HG02885 (cell line): ENCODE data around the gene MYO5B.

Source experiments
- ATAC-seq: cut with Tn5 transposase; IDR thresholded peaks from one replicate; pipeline ENCODE4 v1.9.1; 2021; ENCODE audit warnings: mild to moderate bottlenecking; ENCODE audit not compliant: unreplicated experiment, poor library complexity

Gene MYO5B

DNA sequence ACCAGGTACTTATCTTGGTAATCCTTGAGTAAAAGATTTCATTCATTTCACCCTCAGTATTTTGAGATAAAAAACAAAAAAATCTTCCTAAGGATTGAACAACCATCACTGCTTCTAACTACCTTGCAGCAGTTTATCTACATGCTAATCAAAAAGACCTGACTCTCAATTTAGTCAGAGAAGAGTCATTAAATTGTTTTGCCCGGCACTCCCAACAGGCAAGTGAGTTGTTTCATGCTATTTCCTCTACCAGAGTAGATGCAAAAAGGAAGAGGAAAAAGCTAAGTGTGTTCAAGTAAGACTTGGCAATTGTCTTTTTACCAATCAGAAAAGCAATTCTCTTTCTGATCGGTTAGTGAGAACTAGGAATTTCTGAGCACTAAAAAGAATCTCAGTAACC, 39.5 kb downstream of the MYO5B start:
- ATAC-seq: no peak

DNA sequence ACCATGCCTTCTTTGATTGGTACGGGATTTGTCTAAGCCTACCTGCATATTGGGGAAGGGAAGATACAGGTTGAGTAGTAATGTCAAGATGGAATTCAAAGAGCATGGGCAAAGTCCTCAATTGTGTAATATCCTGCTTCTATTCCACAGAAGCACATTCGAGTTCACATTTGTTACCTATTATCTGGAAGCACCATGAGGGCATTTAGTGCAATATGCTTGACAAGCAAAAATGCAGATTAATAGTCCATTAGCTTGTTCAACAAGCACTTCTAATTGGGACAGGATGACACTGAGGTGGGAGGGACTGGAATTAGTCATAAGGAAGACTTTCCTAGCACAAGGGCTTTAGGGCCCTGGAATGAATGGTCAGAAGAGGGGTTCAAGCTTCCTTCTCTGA, 40.5 kb downstream of the MYO5B start:
- no peak for ATAC-seq

DNA sequence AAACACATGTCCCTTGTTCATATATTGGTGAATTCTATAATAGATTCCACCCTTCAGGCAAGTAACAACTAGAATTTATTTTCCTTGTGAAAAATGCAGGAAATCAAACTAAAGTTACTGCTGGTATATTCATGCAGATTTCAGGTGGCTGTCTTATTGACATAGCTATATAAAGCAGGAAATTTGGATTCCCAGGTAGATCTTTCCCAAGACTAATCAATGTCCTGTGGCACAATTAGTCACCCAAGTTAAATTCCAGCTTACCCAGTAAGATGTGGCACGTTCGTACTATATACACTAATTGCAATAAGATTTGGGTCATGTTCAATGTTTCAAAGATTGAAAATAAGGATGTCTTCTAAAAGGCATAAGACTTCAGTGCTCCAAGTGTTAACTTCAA, 42.0 kb downstream of the MYO5B start:
- ATAC-seq: no peak

DNA sequence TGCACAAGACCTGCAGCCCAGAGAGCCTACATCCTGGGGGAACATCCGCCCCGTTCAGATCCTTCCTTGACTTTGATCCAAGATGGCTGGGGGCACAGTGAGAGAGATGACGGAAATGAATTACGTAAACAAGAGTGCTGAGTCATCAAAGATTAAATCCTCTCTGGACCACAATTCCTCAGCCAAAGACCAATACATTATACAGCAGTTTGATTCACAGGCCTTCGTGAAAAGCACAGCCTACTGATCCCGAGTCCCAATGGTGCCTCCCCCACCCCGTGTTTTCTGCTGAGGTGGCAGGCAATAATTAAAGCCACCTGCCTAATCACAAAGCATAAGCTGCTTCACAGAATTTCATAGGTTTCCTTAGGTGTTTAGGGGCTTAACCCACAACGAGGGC, 43.0 kb downstream of the MYO5B start:
- no peak for ATAC-seq

DNA sequence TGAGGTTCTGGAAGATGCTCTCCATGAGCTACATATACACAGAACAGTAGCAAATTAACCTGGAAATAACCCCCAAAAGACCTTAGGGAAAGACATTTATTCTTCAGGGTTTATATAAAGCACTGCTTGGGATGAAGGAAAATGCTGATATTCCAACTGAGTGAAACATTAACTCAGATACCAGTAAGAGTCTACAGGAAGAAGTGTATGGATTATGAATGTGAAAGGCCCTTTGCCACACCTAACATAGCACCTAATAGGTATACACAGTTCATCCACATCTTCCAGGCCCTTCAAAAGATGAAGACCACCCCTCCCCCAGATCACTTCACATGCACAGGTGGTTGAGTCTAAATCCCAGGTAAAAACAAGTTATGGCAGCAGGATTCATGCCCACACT, 50.4 kb downstream of the MYO5B start:
- ATAC-seq: no peak

DNA sequence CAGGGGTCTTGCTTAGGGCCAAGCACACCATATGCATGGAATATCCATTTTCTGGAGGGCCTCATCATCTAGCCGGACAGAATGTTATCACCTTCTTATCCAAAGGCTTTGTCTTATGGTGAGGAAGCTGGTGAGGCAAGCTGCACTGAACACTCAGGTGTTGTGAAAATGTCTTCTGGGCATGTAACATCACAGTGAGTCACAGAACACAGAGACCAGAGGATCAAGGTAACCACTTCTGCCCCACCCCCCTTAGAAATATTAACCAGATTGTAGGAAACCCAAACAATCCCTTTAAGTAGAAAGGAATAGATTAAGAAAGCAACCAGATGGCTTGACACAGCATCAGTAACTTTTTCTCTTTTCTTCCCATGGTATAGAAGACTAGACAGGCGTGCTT, 51.1 kb downstream of the MYO5B start:
- ATAC-seq: no peak

DNA sequence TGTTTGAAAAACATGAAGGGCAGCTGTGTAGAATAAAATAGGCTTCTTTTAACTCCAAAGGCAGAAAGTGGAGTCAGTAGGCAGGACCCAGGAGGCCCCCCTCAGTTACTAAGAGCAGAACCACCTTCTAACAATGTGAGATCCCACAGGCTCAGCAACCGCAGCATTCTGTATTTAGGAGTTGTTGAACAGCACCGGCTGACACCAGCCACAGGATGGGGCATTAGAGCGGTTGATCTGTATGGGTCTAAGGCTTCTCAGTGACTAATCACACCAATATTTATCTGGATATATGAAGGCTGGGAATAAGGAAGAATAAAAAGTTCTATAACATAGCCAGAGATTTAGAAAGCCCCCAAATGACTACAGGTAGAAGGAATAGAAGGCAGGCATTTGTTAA, 51.7 kb downstream of the MYO5B start:
- ATAC-seq: no peak

DNA sequence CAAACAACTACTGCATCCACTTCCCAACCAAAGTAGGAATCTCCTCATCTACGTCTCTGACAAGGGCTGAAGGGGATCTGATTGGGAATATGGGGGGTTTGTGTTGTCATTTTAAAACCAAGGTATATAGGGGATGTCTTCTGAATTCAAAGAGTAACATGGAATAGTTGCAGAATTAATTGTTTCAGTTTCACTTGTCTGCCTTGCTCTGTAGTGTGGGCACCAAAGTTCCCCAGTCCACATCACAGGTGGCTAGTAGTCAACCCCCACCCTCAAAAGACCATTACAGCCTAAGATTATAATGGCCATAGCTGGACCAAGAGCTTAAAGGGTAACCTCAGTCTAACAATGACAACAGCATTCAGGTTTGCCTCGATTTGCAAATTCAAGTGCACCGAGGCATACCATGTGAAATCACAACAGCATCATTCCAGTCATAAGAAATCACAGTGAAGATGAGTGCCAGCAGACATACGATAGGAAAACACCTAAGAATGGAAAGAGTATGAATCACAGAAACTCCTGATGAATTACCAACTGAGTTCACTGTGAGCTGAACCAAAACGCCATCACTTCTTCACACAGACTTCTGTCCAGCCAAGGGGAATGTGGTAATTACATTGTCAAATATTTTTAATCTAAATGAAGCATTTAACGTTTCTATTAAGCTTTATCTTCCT, 52.4 kb downstream of the MYO5B start:
- no peak for ATAC-seq

DNA sequence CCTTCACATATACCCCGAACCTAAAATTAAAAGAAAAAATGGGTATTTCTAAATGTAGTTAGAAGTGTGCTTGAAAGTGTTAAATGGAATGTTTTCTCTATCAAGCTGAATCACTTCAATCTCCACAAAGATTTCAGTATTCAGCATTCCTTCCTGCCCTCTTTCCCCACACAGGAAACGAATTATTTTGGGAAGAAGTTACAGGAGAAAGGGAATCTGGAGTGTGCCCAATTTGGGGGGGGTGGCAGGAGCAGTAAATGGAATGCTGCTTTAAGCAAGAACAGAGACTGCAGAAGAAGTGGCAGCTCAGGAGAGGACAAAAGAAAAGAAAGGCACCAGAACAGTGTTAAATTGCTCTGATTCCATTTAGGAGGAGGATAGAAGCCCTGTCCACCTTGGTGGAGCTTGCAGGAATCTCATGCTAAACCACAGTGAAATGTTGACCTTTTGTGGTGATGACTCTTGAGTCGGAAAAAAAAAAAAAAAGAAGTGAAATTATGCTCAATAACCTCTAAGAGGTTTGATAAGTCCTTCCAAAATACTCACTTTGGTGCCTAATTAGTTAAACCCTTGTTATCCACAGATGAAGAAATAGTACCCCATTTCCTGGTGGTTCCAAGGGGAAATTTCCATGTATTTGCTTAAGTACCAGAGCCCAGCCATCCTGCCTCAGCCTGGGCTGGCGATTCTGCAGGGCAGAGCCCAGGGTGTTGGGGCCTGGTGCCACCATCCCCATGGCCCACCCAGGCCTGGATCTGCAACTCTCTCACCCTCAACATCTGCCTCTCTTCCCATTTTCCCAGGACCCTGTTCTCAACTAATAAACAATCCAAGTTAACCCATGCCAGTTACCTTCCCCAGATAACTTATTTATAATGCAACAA, 56.5 kb downstream of the MYO5B start:
- no peak for ATAC-seq

DNA sequence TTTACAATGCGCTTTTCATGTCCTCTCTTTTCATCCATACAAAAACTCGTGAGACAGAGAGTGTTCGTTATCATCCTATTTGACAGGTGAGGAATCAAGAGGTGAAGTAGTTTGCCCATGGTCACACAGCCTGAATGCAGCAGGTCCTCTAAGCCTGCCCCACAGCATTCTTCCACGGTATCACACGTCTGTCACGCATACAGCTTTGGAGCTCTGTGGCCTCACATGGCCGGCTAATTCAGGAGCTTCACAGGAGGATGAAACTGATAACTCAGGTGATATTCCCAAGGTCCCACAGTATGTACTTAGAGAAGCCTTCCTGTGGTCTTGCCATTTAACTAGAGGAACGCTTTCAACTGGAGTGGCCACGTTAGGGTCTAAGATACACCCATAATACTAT, 59.0 kb downstream of the MYO5B start:
- no peak for ATAC-seq

DNA sequence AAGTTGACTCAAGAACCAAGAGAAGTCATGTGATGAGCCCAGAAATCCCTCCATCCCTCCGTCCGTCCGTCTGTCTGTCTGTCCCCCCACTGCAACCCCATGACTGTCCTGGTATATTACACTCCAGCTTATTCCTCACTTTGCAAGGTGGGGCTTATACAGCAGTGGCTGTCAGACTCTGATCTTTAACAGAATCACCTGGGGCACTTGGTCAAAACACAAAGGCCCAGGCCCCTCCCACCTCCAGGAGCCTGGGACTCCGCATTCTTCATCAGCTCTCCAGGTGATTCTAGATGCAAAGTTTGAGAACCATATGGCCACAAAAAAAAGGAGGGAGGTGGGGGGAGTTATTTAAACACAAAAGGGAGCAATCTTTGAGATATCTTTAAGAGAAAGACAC, 61.4 kb downstream of the MYO5B start:
- no peak for ATAC-seq

DNA sequence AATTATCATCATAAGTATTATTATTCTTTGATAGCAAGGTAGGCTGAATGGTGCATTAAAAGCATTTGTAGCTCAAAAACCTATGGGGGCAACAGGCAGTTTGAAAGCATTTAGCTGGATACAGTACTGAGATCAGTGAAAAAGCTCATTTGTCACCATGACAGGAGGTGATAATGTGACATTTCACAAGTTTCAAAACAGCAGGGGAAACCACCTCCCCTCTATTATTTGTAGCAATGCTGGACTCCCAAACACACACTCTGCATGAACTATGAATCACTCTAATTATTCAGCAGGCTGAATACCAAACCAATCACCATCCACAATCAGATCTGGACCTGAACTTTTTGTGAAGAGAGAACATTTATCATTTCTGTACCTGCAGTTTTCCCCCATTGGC, 63.4 kb downstream of the MYO5B start:
- no peak for ATAC-seq

DNA sequence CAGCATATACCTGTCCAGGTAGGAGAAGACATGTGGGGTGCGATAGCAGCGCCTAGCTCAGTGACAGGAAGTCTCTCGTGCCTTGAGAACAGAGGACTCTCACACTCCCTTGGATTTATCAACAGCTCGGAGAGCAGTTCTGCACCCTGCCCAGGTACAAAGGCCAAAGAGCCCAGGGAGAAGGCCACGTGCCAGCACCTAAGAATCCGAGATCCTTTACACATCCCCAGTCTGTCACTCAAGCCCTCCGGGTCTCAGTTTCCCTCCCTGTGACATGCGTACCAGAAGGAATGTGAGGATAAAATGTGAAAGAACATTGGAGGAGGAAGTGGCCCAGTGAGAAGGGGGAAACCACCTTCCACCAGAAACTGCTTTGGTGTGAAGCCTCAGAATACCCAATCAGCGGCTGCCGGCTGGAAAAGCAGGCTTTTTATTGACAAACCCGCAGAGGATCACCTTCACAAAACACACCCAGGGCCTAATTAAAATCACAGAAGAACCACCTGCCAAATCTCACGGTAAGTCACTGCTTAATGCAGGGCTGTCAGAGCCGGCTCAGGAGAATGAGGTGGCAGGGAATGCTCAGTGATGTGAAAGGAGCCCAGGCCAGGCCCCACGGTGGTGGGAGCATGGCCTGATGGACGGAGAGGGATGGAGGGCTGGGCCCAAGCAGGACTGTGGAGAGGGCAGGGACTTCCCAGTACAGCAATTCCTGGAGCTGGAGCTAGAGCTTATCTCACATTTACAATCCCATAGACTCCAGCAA, 66.3 kb downstream of the MYO5B start:
- peak; percentile 45 for ATAC-seq

DNA sequence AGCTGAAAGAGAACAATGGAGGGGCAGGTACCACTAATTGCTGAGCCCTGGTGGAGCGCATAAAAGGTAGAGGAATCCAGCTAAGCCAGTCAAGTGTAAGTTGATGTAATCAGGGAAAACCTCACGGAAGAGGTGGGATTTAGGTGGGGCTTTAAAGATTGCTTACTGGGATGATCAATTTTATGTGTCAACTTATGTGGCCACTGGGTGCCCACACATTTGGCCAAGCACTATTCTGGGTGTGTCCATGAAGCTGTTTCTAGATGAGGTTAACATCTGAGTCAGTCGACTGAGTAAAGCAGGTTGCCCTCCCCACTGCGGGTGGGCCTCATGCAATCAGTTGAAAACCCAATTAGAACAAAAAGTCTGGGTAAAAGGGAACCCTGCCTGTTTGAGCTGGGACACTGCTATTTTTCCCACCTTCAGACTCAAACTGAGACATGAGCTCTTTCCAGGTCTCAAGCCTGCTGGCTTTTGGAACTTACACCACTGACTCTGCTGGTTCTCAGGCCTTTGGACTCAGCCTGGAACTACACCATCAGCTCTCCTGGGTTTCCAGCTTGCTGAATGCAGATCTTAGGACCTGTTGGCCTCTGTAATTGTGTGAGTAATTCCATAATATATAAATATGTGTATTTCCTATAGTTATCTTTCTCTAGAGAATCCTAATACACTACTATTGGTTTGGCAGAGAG, 67.3 kb downstream of the MYO5B start:
- no peak for ATAC-seq

DNA sequence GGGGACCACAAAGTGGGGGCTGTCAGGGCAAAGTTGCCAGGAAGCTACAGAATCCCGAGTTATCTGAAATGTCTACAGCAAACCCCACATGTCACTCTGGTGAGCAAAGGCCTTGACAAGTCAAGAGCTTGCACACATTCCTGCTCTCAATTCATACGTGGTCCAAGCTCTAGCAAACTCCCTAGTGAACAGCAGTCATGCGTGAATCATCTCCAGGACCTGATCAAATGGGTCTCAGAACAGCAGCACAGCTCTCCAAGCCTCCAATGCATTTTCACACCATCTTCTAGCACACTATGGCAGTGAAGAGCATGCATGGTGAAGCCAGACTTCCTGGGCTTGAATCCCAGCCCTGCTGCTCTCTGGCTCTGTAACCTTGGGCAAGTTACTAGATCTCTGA, 68.5 kb downstream of the MYO5B start:
- no peak for ATAC-seq

DNA sequence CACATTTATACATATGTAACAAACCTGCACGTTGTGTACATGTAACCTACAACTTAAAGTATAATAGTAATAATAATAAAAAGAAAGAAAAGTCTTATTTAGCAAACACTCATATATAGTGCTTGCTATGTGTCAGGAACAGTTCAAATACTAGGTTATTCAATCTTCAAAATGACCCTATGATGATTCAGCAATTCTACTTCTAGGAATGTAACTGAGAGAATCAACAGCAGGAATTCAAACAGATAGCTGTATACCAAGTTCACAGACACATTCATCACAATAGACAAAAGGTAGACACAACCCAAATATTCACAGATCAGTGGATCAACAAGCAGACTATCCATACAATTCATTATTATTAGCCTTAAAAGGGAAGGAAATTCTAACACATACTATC, 69.5 kb downstream of the MYO5B start:
- no peak for ATAC-seq

DNA sequence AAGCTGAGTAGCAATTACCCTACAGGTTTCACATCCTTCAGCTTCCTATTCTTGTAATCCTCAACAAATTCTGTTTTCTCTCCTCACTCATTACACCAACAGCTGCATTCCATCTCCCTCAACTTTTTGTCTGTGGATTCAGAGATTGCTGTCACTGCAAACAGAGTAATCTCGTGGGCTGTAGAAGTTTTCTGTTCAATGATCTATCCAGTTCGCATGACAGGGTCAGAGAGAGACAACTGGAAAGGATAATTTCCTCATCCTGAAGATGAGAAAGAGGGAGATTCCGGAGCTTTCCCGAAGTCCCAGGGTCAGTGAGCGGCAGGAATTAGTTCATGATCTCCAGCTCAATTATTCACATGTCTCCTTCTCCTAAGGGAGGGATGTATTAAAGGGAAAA, 75.7 kb downstream of the MYO5B start:
- no peak for ATAC-seq

DNA sequence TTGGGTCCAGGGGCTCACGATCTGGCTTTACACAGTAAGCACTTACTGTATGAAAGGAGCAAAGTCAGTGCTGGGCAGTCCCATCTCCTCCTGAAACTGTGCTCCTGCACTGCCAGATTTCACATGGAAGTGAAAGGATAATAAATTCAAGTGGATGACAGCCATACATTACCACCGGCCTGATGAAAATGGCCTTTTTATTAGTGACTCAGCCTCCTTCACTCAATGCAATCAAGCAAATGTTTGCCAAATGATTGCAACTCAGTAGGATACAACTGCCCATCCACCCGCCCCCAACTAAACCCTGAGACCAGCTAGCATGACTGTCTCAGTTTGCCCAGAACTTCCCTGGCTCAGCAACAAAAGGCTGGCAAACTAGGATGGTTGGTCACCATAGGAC, 77.1 kb downstream of the MYO5B start:
- ATAC-seq: no peak

DNA sequence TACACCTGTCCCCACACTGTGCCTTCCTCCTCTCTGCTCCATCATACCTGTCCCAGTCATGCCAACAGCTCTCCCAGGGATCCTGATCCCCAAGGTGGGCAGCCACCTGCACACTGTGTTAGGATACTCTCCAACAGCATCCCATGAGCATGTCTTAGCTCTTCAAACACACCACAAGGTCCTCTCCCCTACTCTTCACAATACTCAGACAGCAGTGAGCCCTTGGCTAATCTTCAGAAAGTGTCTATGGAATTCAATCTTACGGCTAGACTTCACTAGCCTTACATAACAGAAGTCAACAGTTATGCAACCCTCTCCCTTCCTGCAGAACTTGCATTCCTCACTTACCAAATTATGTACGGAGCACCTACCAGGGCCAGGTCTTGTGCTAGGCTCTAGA, 79.9 kb downstream of the MYO5B start:
- no peak for ATAC-seq

DNA sequence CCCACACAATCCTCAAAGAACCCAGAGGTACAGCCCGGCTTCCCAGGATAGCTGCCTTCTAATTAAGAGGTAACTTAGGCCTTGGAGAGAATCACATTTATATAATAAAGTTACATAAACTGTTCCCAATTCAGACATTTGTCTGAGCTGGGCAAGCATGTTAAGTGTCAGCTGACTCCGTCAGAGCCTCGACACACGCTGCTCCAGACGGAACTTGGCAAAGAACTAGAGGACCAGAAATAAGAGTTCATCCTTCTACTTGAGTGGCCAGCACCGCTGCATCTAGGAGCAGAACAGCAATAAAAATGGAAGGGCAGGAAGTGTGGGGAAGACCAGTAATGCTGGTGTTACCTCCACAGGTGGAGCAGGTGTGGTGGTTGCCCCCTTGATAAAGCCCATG, 80.5 kb downstream of the MYO5B start:
- no peak for ATAC-seq

DNA sequence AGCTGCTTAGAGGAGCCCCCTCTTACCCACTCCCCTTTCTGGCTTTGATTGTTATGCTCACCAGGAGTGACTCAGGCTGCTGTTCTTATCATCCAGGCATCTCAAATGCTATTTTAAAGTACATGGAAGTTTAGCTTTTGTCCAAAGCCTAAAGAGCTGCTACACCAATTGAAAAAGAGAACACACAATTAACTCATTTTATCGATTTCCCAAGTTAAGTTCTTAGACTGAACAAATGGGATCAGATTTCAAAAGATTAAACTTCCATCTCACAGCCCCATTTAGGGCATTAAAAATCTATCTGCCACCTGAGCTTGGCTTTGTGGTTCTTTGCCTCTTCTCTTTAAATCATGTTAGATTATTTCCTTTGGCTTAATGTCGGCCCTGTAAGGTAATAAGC, 81.2 kb downstream of the MYO5B start:
- no peak for ATAC-seq
